Mesangial cell (primary cell): Measurements from ENCODE around the gene OR5AU1. TPM values are rescaled to one million over a fixed set of nuclear protein-coding genes. Genes with fewer than 3 reads are reported as not detected.

Experiments
- total RNA-seq: library from RNA; depleted of rRNA; stranded (reverse); fragments of >200 nt; gene quantifications from 2 replicates; pipeline ENCODE4 v1.2.3, GENCODE V29; 2015

The OR5AU1 gene
- total RNA-seq, result not detected in 2 replicates

DNA sequence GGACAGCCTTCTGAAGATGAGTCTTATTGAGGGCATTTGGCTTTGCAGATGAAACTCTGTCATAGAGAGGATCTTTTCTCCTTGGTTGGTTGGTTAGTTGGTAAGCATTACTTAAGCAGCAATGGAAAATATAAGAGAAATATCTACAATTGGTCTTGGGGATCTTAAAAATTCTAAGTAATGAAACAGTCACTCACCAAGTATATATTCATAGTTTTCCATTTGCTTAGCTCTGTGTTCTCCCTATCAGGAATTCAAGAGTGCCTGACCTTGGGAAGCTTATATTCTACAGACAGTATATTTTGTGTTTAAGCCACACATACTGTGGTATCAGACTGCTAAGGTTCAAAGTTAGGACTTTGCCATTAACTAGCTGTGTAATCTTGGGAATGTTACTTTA, at the start of gene OR5AU1:
Gene OR5AU1 (minus strand): TSS at position 101 of the 400 bp plus-strand sequence. CDS start 191 bp downstream, outside the sequence.

Other genes with a start within 250 kb of the OR5AU1 start
- gene RNASE2, start 200.6 kb downstream of the OR5AU1 start, total RNA-seq, result not detected in 2 replicates
- gene METTL17, start 166.1 kb downstream of the OR5AU1 start, total RNA-seq, result 59.5 and 98.1 TPM in 2 replicates
- not detected in 2 replicates for gene SLC39A2, start 156.8 kb downstream of the OR5AU1 start, total RNA-seq
- 2.4 and 8.6 TPM in 2 replicates for gene NDRG2, start 131.0 kb downstream of the OR5AU1 start, total RNA-seq
- gene TPPP2, start 125.8 kb downstream of the OR5AU1 start, total RNA-seq, result not detected in 2 replicates
- not detected in 2 replicates for gene RNASE13, start 121.3 kb downstream of the OR5AU1 start, total RNA-seq
- not detected in 2 replicates for gene RNASE7, start 113.7 kb downstream of the OR5AU1 start, total RNA-seq
- not detected in 2 replicates for gene RNASE8, start 98.2 kb downstream of the OR5AU1 start, total RNA-seq
- gene ARHGEF40, start 85.8 kb downstream of the OR5AU1 start, total RNA-seq, result 39.8 and 47.3 TPM in 2 replicates
- gene ZNF219, start 57.4 kb downstream of the OR5AU1 start, total RNA-seq, result 10.4 and 26.1 TPM in 2 replicates
- gene TMEM253, start 55.0 kb downstream of the OR5AU1 start, total RNA-seq, result not detected in 2 replicates
- gene HNRNPC, start 113.4 kb upstream of the OR5AU1 start, total RNA-seq, result 443 and 591 TPM in 2 replicates
- gene RPGRIP1, start 124.0 kb upstream of the OR5AU1 start, total RNA-seq, result not detected in 2 replicates
- 40.2 and 64.4 TPM in 2 replicates for gene SUPT16H, start 228.0 kb upstream of the OR5AU1 start, total RNA-seq